Measurements from ENCODE around the gene NCOA7.

DNA sequence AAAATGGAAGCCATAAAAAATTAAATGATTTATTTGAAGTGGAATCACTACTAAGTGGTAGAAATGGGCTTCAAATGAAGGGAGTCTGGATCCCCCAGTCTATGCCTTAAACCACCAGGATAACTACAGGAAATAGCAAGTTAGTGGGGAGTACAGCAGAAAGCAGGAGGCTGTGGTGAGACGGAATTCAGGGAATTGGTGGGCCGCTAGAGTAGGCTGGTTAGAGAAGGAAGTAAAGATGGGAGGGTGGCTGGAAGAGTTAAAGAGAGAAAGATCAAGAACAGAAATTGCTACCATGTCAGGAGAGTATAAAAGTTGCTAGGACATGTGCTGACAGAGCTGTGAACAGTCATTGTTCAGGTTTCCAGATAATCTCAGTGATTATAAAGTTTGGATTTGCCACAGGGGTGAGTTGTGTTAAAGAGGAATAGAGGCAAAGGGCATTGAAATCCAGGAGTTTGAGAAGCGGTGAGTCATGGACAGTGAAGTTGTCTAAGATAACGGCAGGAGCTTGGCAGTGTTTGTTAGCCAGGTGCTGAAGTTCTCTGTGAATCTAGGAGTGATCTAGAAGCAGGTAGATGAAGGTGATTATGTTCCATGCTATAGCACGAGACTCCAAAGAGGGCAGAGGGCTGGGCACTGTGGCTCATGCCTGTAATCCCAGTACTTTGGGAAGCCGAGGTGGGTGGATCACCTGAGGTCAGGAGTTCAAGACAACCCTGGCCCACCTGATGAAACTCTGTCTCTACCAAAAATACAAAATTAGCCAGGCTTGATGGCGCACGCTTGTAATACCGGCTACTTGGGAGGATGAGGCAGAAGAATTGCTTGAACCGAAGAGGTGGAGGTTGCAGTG is 152.1 kb downstream of the NCOA7 start:
- TF ChIP-seq, protein P1, sequence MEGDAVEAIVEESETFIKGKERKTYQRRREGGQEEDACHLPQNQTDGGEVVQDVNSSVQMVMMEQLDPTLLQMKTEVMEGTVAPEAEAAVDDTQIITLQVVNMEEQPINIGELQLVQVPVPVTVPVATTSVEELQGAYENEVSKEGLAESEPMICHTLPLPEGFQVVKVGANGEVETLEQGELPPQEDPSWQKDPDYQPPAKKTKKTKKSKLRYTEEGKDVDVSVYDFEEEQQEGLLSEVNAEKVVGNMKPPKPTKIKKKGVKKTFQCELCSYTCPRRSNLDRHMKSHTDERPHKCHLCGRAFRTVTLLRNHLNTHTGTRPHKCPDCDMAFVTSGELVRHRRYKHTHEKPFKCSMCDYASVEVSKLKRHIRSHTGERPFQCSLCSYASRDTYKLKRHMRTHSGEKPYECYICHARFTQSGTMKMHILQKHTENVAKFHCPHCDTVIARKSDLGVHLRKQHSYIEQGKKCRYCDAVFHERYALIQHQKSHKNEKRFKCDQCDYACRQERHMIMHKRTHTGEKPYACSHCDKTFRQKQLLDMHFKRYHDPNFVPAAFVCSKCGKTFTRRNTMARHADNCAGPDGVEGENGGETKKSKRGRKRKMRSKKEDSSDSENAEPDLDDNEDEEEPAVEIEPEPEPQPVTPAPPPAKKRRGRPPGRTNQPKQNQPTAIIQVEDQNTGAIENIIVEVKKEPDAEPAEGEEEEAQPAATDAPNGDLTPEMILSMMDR (IDR thresholded peaks at IDR 0.05), result no peak
- TF ChIP-seq POLR2A (IDR thresholded peaks at IDR 0.05), result no peak
